ENCODE data around the gene METRNL.

GRCh38 chr17:83135692-83136091 lies 56.3 kb downstream of the METRNL start:
- no peak for TF ChIP-seq EZH2 (optimal IDR thresholded peaks at IDR 0.05; ENCODE audit: low read depth, low read length)
- TF ChIP-seq CTCF (IDR thresholded peaks at IDR 0.05; ENCODE audit: low read length) = no peak
- TF ChIP-seq EZH2phosphoT487 (IDR thresholded peaks at IDR 0.05; ENCODE audit: low read length) = no peak

Measured in MM.1S (cell line).